Erythroblast (primary cell): ENCODE data around the gene PYY.
"Not testable (repeated sequence)": the region's sequence is repeated elsewhere in the genome, so short reads cannot be mapped to it uniquely, and the experiment has no call there.

Source experiments
- DNase-seq, 2 experiments: peaks; one replicate each; lab custom pipeline; 2025; lab: John Stamatoyannopoulos, UW
- GATA1 ChIP-seq: IDR thresholded peaks from 2 replicates; pipeline ENCODE4 v1.6.1; 2011; ENCODE audit warnings: low read depth, mild to moderate bottlenecking, control low read depth, low read length, moderate library complexity
- POLR2A ChIP-seq: IDR thresholded peaks from 2 replicates; pipeline ENCODE4 v1.6.1; 2011; ENCODE audit warnings: mild to moderate bottlenecking, low read length

PYY gene

DNA sequence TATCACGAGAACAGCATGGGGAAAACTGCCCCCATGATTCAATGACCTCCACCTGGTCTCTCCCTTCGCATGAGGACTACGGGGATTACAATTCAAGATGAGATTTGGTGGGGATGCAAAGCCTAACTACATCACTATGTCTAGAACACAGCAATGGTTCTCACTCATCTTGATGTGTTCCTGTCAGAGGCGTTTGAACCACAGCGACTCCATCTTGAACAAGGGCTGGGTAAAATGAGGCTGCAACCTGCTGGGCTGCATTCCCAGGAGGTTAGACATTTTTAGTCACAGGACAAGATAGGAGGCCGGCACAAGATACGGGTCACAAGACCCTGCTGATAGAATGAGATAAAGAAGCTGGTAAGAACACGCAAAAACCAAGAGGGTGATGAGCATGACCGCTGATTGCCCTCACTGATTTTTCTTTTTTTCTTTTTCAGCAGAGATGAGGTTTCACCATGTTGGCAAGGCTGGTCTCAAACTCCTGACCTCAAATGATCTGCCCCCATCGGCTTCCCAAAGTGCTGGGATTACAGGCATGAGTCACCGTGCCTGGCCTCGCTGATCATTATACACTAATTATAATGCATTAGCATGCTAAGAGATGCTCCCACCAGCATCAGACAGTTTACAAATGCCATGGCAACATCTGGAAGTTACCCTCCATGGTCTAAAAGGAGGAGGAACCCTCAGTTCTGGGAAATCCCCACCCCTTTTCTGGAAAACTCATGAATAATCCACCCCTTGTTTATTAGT is 8.5 kb downstream of the PYY start:
- no peak for TF ChIP-seq POLR2A
- TF ChIP-seq GATA1 = no peak
- DNase-seq = no peak

DNA sequence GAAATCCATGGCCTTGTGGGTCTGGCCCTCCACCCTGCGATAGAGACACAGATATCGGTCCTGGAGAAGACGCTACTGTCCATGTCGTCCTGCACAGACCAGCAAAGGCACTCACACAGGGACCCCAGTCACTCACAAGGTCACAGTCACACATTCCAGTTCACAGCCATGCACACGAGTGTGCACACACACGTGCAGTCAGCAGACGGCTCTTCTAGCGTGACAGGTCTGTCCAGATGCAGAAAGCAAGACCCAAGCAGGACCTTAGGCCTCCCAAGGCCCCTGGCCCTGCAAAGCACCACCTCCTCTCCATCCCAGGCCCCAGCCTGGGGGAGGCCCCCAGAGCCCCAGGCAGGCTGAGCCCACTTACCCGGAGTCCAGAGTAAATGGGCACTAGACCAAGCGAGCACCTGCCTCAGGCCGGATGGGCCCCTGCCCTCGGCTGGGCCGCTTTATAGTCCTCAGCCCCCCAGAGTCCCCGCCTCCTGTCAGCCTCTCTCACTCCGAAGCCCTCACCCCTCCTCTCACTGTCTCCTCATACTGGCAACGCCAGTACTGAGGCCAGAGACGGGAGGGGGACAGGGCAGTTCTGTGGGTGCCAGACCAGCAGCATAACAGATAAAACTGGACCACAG is 11.6 kb downstream of the PYY start, which contains the start of gene PPY:
Gene PPY, minus strand, starts transcription at position 426 of the 635 bp plus-strand sequence. CDS start 822 bp downstream, outside the sequence.
- TF ChIP-seq GATA1 = no peak
- TF ChIP-seq POLR2A = no peak
- no peak for DNase-seq

DNA sequence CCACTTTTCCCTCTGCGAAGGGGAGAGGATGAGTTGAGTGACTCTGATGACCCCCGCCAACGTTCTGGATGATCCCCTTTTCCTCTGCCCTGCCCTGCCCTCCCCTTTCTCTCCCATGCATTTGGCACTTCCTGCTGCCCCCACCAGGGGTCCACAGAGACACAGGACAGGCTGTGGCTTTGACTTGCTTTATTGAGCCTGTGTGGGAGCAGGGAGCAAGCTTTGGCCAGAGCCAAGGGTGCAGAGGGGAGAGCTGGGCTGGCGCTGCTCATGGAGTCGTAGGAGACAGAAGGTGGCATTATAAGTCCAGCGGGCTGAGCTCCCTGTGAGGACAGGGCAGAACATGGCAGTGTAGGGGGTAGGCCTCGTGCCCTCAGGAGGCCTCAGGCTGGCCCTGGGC is 13.1 kb downstream of the PYY start:
- DNase-seq = peak; percentile 27 to 42
- no peak for TF ChIP-seq POLR2A
- no peak for TF ChIP-seq GATA1

DNA sequence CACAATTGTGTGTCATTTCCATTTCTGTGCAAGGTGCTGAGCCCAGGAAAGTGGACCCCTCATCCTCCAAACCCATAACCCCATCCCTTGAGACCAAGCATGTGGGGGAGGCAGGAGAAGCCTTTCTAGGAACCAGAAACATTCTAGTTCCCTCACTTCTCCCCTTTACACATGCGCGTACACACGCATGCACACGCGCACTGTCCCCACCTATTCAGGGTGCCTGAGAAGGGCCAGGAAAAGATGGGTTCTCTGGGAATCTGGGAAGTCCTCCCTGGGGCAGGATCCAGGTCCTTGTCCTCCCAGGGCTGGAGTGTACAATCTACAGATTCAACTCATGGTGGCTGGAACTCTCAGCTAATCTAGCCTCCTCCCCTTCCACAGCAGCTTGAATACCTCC is 13.9 kb downstream of the PYY start:
- DNase-seq = no peak
- TF ChIP-seq GATA1 (no peak), POLR2A (no peak)

DNA sequence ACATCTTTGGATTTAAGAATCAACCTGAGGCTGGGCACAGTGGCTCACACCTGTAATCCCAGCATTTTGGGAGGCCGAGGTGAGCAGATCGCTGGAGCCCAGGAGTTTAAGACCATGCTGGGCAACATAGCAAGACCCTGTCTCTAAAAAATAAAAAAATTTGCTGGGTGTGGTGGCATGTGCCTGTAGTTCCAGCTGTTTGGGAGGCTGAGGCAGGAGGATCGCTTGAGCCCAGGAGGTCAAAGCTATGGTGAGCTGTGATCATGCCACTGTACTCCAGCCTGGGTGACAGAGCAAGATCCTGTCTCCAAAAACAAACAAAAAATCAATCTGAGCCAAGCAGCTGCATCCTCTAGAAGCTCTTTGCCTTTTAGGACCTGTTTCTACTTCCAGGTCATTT is 14.3 kb downstream of the PYY start:
- DNase-seq = not testable (repeated sequence)

DNA sequence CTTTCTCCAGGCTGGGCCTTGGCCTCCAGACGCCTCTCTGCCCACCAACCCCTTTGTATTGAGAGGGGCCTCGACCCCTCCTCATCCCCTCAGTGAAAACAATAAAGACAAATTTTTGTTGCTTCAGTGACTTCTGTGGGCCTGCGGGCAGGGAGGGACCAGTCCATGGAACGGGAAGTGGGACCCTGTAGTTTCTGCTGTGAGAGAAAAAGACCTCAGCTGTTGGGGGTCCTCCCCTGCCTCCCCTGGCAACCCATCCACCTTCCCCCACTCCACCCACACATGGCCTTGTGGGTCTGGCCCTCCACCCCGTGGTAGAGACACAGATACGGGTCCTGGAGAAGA is 14.9 kb downstream of the PYY start:
- DNase-seq = no peak
- TF ChIP-seq POLR2A (no peak), GATA1 (no peak)

DNA sequence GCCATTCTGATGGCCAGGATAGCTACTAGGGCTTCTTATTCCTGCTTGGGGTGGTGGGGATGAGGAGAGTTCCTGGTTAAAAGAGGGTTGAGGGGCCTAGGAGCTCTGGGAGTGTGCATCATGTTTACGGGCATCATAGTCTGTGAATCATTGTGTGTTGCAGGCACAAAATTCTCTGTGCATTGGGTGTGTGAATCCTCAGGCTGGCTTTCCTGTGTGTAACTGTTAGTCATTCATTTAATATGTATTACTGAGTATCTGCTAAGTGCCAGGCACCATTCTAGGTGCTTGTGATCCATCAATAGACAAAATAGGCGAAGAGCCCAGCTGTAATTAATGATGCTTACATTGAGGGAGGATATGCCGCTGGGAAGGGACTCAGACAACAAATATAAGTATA is 17.3 kb downstream of the PYY start:
- TF ChIP-seq GATA1 (no peak), POLR2A (no peak)
- no peak for DNase-seq

DNA sequence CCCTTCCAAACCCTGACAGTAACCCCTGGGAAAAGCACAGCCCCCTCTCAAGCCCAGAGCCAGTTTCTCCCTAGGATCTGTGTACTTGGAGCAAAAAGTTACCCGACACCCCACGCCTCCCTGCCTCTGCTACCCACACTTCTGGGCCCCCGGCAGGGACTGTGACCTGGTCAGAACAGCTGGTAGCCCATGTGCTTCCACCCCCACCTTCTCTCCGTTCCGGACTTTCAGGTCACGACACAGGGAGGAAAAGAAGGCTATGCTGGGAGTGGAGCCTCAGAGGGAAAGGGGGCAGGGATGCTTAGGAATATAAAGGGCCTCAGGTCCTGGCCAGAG is 17.8 kb downstream of the PYY start:
- no peak for DNase-seq
- TF ChIP-seq POLR2A (no peak), GATA1 (no peak)

DNA sequence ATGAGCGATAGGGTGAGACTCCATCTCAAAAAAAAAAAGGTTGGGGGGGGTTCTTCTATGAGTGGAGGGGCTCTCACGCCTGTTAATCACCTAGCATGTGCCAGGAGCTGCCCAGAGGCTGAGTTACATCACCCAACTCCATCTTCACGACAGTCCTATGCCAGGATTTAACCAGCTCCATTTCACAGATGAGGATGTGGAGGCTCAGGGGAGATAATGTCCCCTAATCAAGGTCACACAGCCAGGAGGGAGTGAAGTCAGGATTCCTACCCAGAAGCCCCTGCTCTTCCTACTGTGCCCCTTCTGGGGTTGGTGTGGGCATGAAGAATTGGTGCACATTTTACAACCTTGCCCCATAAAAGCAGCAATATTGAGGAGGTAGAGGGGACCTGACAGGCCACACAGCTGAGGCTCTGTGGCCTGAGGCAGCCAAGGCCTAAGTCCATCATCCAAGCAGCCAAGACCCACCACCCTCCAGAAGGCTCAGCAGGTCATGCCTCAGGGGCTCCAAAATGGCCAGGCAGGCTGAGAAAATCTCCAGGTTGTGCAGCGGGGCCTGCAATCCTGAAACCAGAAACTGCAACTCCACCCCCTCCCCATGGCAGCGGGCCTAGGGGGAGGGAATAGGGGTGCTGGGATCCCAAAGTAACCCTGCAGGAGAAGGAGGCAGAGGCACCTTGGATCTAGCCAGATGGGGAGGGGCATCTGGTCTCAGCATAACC is 18.4 kb downstream of the PYY start:
- DNase-seq = no peak
- TF ChIP-seq POLR2A (no peak), GATA1 (no peak)

DNA sequence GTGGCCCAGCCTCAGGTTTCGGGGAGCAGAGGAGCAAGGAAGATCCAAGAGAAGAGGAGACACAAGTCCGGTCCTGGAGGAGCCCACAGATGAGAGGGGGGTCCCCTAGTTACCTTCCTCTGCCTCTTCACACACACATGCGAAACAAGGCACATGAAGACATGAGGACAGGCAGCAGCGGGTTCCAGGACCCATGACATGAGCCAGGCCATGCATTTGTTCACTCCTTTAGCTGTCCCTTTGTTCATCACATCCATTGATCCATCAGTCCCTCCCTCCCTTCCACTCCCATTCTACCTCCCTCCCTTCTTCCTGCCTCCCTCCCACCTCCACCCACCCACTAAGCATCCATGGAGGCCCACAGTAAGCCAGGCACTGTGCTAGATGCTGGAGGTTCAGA is 20.8 kb downstream of the PYY start:
- no peak for TF ChIP-seq POLR2A
- no peak for TF ChIP-seq GATA1
- no peak for DNase-seq

DNA sequence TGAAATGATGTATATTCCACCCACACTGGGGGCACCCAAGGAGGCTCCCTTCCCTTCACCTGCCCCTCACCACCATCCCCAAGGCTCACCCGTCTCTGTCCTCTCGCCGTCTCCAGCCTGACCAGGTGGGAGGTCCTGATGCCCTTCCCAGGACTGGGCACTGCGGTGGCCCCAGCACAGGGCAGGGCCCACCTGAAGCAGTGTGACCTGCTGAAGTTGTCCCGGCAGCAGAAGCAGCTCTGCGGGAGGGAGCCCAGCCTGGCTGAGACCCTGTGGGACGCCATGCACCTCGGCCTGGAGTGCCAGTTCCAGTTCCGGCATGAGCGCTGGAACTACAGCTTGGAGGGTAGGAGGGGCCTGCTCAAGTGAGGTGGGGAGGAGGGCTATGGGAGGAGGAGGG is 21.4 kb downstream of the PYY start:
- no peak for TF ChIP-seq GATA1
- no peak for TF ChIP-seq POLR2A

DNA sequence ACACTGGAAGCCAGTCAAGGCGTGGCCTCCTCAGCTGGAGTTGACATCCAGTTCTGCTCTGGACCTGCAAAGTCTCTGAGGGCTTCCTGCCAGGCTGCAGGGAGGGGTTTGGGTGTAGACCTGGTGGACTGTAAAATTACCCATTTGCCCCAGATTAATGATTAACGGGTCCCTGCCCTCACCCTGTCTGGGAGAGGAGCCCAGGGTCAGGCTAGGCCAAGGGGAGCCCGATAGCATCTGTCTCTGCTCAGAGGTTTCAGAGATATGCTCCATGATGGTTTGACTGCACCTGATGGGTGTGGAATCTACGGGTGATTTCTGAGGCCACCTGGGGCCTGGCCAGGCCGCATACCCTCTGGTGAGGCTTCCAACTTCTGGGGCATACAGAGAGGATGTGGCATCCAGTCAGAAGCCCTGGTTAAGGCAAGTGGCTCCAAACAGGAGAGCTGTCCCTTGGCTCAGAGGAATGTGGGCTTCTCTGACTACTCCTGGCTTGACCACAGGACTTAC is 22.6 kb downstream of the PYY start:
- no peak for DNase-seq
- no peak for TF ChIP-seq GATA1
- TF ChIP-seq POLR2A = no peak

More for the DNA sequence above, 21.4 kb downstream of the PYY start:
- DNase-seq = no peak

DNA sequence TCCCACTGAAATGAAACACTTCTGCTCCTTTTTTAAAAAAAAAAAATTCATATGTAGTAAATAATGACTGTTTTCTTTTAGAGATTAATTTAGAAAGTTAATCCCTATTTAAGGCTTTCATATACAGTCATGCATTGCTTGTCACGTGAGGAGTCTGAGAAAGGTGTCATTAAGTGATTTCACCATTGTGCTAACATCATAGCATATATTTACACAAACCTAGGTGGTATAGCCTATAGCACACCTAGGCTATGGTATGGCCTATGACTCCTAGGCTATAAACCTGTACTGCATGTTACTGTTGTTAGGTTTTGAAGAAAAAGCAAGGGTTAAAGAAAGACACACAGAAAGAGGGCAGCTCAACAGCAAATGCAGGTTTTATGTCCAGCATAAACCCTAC is 25.1 kb downstream of the PYY start:
- TF ChIP-seq POLR2A = no peak
- DNase-seq = no peak

DNA sequence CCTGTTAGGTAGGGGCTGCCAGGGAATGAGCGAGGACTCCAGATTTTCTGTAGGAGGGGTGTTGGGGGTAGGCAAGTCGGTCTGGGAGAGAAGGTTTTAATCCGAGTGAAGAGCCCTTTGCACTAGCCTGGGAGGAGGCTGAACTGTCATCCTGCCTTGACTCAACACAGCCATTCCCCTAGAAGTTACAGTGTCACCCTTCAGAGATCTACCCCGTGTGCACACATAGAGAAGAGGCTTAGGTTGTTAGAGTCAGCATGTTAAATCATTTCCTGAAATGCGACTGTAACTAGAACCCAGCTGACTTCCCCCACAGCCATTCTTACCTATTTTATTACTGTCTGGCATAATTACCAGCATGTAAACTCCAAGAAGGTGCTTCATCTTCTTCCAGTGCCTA is 25.8 kb downstream of the PYY start:
- DNase-seq = not testable (repeated sequence)
